CD4-positive, alpha-beta T cell (primary cell): ENCODE results near the gene PBOV1. TPM values are rescaled to one million over a fixed set of nuclear protein-coding genes. Genes with fewer than 3 reads are reported as not detected.

Experiments used
- ATAC-seq: fragments of 200-7000 bp; cut with Tn5 transposase; one replicate; pipeline ENCODE4 v1.10.0; 2022; ENCODE audit warnings: mild to moderate bottlenecking; ENCODE audit not compliant: poor library complexity
- CTCF ChIA-PET: fragments of 350-600 bp; sonication (Branson Sonifier 250); formaldehyde crosslinking; loops from one replicate; lab custom pipeline; 2021; ENCODE audit warnings: antibody characterized with exemption, inconsistent platforms; lab: Charles Lee
- POLR2A ChIA-PET: fragments of 350-600 bp; sonication (Branson Sonifier 250); formaldehyde crosslinking; loops from one replicate; lab custom pipeline; 2021; ENCODE audit warnings: antibody characterized with exemption, inconsistent platforms; lab: Charles Lee
- DNase-seq, 14 experiments: peaks; one replicate each; pipeline ENCODE4 v3.0.0-alpha.2; 2013 to 2020; ENCODE audit warnings: mixed read lengths in 2 of 14
- H3K27ac ChIP-seq, 2 donors: one replicate each; pipeline versions ENCODE4 v1.5.1 to v1.7.0; 2013; ENCODE audit warnings: low read length in 2 of 2, low read depth in 1 of 2, mild to moderate bottlenecking in 1 of 2
- H3K27me3 ChIP-seq, 2 experiments: 1 replicate in 1 of 2; 2 replicates in 1 of 2; pipeline versions ENCODE4 v1.6.1 to v1.7.0; 2013; ENCODE audit warnings: low read length in 2 of 2, control low read depth in 1 of 2, mild to moderate bottlenecking in 1 of 2, moderate library complexity in 1 of 2; ENCODE audit not compliant: insufficient read depth in 2 of 2, control insufficient read depth in 1 of 2
- H3K36me3 ChIP-seq: one replicate; pipeline ENCODE4 v1.6.1; 2013; ENCODE audit warnings: low read length, control low read depth; ENCODE audit not compliant: insufficient read depth
- H3K4me1 ChIP-seq: one replicate; pipeline ENCODE4 v1.6.1; 2013; ENCODE audit warnings: low read length, control low read depth; ENCODE audit not compliant: insufficient read depth
- H3K4me3 ChIP-seq: one replicate; pipeline ENCODE4 v1.5.1; 2013; ENCODE audit warnings: mild to moderate bottlenecking, low read length, moderate library complexity
- H3K9me3 ChIP-seq, 2 experiments: 1 replicate in 1 of 2; 2 replicates in 1 of 2; pipeline versions ENCODE4 v1.6.1 to v1.7.0; 2013; ENCODE audit warnings: low read length in 2 of 2, mild to moderate bottlenecking in 2 of 2, control low read depth in 1 of 2, moderate library complexity in 1 of 2; ENCODE audit not compliant: control insufficient read depth in 1 of 2, insufficient read depth in 1 of 2
- H3K27ac Mint-ChIP-seq: one replicate; pipeline ENCODE4 v1.8.0; 2020; ENCODE audit warnings: mixed read lengths
- H3K27me3 Mint-ChIP-seq: one replicate; pipeline ENCODE4 v1.8.0; 2021; ENCODE audit warnings: mixed read lengths
- H3K36me3 Mint-ChIP-seq: one replicate; pipeline ENCODE4 v1.8.0; 2021; ENCODE audit warnings: low read depth, mixed read lengths
- H3K4me1 Mint-ChIP-seq: one replicate; pipeline ENCODE4 v1.8.0; 2021; ENCODE audit warnings: low read depth, mixed read lengths
- H3K4me3 Mint-ChIP-seq: one replicate; pipeline ENCODE4 v1.8.0; 2020; ENCODE audit warnings: mild to moderate bottlenecking, mixed read lengths
- H3K9me3 Mint-ChIP-seq: one replicate; pipeline ENCODE4 v1.8.0; 2020; ENCODE audit warnings: mixed read lengths
- CTCF ChIP-seq: fragments of 200-600 bp; IDR thresholded peaks from one replicate; pipeline ENCODE4 v1.8.0; 2022; ENCODE audit warnings: antibody characterized with exemption, mild to moderate bottlenecking
- intact Hi-C, 2 experiments: fragments of 100-400 bp; cut with DNase I in 1 of 2; cut with micrococcal nuclease in 1 of 2; formaldehyde crosslinking; loops; one replicate each; pipeline versions ENCODE4 v1.15.1 to v1.9.0; 2023 to 2025; cut with DNase I, micrococcal nuclease
- total RNA-seq, 174 experiments: library from RNA in 2 of 174; stranded (reverse) in 2 of 174; gene quantifications; one replicate each; pipeline ENCODE4 v1.2.3 and lab custom pipeline; 2021 to 2026

The PBOV1 gene
- total RNA-seq, 2 experiments from 2014 or later: not detected

GRCh38 chr6:138253731-138254130 is 35.4 kb upstream of the PBOV1 start:
- Histone ChIP-seq H3K9me3 (no peaks in the 10 kb centered on the region), H3K27ac (no peak overlapping the region), H3K27me3 (peaks cover 0 to 4% of the 10 kb centered on the region in 2 experiments), H3K4me1 (no peaks in the 10 kb centered on the region), H3K4me3 (no peak overlapping the region), H3K36me3 (no peaks in the 10 kb centered on the region)
- Mint-ChIP-seq H3K27ac (no peak overlapping the region), H3K4me1 (no peaks in the 10 kb centered on the region), H3K9me3 (no peaks in the 10 kb centered on the region), H3K27me3 (peaks cover 28% of the 10 kb centered on the region), H3K36me3 (no peaks in the 10 kb centered on the region), H3K4me3 (no peak overlapping the region)
- no peak for TF ChIP-seq CTCF
- DNase-seq: no peak
- POLR2A ChIA-PET: no interaction called here
- CTCF ChIA-PET: no interaction called here
- intact Hi-C loops: no loop called here
- no peak for ATAC-seq

DNA sequence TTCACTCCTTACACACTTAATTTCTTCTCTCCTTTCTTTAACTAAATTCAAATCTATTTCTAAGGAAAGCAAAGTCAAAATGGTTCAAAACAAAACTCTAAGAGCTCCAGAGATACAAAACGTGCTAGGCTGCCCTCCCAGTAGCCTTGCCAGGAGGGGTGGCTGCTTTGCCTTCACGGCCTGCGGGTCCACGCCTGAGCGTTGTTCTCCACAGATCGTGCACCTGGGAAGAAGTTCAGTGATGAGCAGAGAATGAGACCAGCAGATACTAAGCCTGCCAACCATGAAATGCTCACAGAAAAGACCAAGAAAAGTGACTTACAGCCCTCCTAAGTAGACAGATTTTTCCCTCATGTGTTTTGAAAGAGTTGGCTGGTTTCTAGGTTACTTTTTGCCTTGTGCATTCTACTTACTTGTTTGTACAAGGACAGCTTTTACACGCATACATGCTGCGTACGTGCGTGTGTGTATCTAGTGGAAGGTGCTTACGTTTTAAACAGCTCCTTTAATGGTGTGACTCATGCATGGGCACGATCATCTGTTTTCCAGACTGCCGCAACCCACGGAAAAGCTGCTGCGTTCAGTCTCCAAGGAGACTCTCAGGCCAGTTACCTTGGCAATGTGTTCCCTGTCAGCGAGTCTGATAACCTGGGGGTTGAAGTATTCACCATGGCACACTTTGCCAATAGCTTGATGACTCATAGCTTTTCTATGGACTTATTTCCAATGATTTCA is 32.4 kb upstream of the PBOV1 start:
- Mint-ChIP-seq H3K27me3 (peaks cover 7% of the 10 kb centered on the region), H3K9me3 (no peaks in the 10 kb centered on the region), H3K4me1 (no peaks in the 10 kb centered on the region), H3K36me3 (no peaks in the 10 kb centered on the region), H3K4me3 (no peak overlapping the region), H3K27ac (no peak overlapping the region)
- ChIA-PET CTCF (no interaction called here), POLR2A (interaction anchor here (0.7 kb wide), 1 partner anchor 42 kb away, joined by 3 read pairs; no protein-coding TSS in a partner anchor)
- intact Hi-C loops: no loop called here
- DNase-seq (no peak), ATAC-seq (no peak)
- H3K27ac ChIP-seq: no peak overlapping the region
- H3K9me3 ChIP-seq: no peaks in the 10 kb centered on the region
- TF ChIP-seq CTCF: no peak
- no peak overlapping the region for H3K4me3 ChIP-seq
- H3K4me1 ChIP-seq: no peaks in the 10 kb centered on the region
- H3K36me3 ChIP-seq: no peaks in the 10 kb centered on the region
- H3K27me3 ChIP-seq: peaks cover 0 to 3% of the 10 kb centered on the region in 2 experiments

GRCh38 chr6:138250053-138250452 is 31.8 kb upstream of the PBOV1 start:
- Mint-ChIP-seq H3K9me3 (no peaks in the 10 kb centered on the region), H3K27ac (no peak overlapping the region), H3K4me1 (no peaks in the 10 kb centered on the region), H3K4me3 (no peak overlapping the region), H3K36me3 (no peaks in the 10 kb centered on the region), H3K27me3 (peaks cover 6% of the 10 kb centered on the region)
- H3K4me1 ChIP-seq: no peaks in the 10 kb centered on the region
- no peak for ATAC-seq
- no peak overlapping the region for H3K4me3 ChIP-seq
- H3K9me3 ChIP-seq: no peaks in the 10 kb centered on the region
- H3K36me3 ChIP-seq: no peaks in the 10 kb centered on the region
- TF ChIP-seq CTCF: no peak
- ChIA-PET CTCF (no interaction called here), POLR2A (no interaction called here)
- intact Hi-C loops: no loop called here
- H3K27ac ChIP-seq: no peak overlapping the region
- no peaks in the 10 kb centered on the region for H3K27me3 ChIP-seq
- no peak for DNase-seq
